Stimulated activated CD8-positive, alpha-beta memory T cell treated with anti-CD3 and anti-CD28 coated beads, Interleukin-12 subunit alpha, Interleukin-12 subunit beta, amount 100 ng/mL, for 24 hours (primary cell): ENCODE data around the gene EMP3.
"Not testable (repeated sequence)": the region's sequence is repeated elsewhere in the genome, so short reads cannot be mapped to it uniquely, and the experiment has no call there.

Source experiments
- DNase-seq: peaks from one replicate; pipeline ENCODE4 v3.0.0-alpha.2; 2020; ENCODE audit errors: extremely low read depth

Gene EMP3

GRCh38 chr19:48325265-48325910, at the start of gene EMP3:
EMP3 (plus strand) TSS chr19:48325552; CDS start chr19:48326845, 1,293 bp downstream.
- DNase-seq = peak; percentile 70

GRCh38 chr19:48279747-48280146, 45.6 kb upstream of the EMP3 start:
- DNase-seq = no peak

DNA sequence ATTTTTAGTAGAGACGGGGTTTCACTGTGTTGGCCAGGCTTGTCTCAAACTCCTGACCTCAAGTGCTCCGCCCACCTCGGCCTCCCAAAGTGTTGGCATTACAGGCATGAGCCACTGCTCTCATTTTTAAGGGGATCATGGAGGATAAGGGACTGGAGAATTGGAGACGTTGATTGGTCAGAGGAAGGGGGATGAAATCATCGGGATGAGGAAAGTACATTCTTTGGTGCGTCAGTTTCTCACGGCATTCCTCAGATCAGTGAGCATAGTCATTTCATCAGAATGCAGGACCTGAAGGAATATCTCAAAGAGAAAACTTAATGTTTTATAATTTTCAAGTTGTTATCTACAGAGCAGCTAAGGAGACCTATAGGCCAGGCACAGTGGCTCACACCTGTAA, 41.4 kb upstream of the EMP3 start:
- DNase-seq = no peak

DNA sequence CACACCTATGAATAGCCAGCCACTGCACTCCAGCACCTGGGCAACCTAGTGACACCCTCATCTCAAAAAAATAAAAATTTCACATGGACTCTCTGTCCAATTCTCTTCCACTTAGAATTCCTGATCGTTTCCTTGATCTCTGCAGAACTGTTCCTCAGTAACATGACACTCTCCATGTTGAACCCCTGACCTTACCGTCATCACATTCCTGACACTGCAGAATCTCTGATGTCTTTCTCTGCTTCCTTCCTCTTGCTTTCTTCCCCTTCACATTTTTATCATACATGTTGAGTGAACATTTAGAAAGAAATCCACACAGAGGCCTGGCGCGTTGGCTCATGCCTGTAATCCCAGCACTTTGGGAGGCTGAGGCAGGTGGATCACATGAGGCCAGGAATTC, 40.5 kb upstream of the EMP3 start:
- no peak for DNase-seq

DNA sequence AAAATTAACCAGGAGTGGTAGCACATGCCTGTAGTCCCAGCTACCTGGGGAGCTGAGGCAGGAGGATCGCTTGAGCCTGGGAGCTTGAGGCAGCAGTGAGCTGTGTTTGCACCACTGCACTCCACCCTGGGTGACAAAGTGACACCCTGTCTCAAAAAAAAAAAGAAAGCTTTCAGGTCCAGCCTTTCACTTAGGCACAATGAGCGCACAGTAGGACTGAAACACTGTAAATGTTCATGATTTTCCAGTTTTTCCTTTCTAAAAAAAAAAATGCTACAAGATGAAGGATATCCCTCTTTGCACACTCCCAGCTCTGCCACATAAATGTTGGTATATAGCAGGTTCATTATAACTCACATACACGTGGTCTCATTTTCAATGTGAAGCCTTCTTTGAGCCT, 37.6 kb upstream of the EMP3 start:
- DNase-seq = no peak

- DNase-seq = no peak
These were observed 35.0 kb upstream of the EMP3 start for GRCh38 chr19:48290401-48290770.

DNA sequence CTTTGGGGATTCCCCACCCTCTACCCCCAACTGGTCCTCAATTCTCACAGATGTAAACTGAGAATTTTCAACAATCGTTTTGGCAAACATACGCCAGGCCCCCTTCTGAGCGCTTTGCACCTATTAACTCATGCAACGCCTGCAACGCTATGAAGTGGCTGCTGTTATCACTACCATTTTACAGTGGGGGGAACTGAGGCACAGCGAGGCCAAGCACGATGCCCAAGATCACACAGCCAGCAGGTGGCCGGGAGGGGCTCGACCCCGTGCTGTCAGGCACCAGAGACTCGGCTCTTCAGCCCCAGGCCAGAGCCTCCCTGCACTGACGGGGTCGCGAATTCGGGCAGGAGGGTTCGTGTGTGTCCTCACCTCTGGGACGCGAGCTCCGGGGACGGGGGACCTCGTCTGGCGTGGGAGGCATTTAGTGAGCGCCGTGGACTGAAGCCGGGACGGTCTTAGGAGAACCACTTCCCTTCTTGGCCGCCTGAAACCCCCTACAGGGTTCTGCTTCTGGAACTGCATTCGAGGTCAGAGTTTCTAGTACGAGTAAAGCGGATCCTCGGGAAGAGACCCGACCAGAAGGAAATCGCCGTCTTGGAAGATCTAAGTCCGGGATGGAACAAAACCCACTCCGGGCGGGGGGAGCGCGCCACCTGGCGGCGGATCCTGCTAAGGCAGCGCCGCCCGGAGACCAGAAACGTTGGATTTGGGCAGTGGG, 34.4 kb upstream of the EMP3 start:
- no peak for DNase-seq

DNA sequence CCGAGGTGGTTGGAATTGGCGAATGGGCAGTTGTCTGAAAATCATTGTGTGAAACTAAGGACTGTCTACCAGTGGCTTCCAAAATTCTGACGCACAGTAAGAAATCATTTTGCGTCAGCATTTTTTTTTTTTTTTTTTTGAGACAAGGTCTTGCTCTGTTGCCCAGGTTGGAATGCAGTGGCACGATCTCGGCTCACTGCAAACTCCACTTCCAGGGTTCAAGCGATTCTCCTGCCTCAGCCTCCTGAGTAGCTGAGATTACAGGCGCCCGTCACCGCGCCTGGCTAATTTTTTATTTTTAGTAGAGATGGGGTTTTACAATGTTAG, 33.9 kb upstream of the EMP3 start:
- DNase-seq = not testable (repeated sequence)

DNA sequence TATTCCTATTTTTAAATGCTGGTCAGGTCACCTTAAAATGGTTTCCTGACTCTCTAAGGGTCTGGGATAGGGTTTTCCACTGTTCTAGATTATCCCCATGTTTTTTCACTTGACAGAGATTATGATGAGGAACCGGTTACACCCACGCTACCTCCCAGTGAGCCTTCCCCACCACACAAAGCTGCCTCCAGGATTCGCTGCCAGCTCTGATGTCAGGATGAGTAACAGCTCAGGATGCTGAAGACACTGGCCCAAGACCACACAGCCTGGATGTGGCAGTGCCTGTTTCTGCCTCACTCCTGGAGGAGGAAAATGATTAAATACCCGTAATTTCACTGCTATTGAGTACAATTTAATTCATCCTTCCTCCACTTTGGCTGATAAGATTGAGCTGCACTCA, 32.6 kb upstream of the EMP3 start:
- DNase-seq = no peak

DNA sequence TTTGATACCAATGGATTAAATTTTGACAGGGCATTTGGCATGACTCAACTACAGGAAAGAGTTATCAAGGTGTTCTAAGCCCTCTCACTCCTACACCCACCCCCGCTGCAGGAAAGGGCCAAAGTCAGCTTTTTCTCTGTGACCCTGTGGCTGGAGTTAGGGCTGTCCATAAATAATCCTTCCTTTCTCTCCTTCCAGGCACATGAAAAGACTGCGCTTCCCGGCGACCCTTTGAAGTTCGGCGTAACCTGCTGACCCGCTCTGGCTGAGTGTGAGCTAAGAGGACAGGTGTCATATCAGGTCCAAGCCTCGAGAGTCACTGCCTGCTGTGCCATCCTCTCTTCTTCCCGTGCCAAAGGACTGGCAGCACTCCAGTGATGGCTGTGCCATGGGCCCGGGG, 29.9 kb upstream of the EMP3 start:
- no peak for DNase-seq

GRCh38 chr19:48296963-48297734, 28.2 kb upstream of the EMP3 start:
- no peak for DNase-seq

DNA sequence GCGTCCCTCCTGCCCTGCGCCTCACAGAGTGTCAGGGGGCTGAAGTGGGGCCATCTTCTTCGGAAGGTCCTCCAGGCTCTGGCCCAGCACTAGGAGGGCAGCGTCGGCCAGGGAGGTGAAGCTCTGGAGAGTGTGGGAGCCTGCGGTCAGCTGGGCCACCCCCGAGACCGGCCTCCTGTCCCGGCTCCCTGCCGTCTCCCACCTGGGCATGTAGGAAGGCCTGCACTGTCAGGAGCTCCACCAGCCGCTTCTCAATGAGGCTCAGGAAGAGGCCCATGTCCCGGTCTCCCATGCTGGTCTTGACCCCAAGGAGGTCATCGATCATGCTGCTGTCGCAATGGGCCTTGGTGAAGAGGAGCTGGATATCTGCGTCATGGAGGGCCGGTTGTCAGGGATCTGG, 27.4 kb upstream of the EMP3 start:
- DNase-seq = no peak

DNA sequence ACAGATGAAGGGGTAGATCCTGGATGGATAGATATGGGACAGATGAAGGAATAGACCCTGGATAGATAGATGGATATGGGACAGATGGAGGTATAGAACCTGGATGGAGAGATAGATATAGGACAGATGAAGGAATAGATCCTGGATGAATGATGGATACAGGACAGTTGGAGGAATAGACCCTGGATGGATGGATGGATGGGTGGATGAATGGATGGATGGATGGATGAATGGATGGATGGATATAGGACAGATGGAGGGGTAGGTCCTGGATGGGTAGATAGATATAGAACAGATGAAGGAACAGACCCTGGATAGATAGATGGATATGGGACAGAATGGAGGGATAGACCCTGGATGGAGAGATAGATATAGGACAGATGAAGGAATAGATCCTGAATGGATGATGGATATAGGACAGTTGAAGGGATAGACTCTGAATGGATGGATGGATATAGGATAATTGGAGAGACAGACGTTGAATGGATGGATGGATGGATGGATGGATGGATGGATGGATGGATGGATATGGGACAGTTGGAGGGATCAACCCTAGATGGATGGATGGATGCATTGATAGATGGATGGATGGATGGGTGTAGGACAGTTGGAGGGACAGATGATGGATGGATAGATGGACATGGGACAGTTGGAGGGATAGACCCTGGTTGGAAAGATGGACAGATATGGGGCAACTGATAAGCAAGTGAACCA, 23.3 kb upstream of the EMP3 start:
- DNase-seq = no peak

GRCh38 chr19:48302600-48302959, 22.8 kb upstream of the EMP3 start:
- DNase-seq = no peak

- no peak for DNase-seq
These were observed 22.0 kb upstream of the EMP3 start for GRCh38 chr19:48303367-48303766.

DNA sequence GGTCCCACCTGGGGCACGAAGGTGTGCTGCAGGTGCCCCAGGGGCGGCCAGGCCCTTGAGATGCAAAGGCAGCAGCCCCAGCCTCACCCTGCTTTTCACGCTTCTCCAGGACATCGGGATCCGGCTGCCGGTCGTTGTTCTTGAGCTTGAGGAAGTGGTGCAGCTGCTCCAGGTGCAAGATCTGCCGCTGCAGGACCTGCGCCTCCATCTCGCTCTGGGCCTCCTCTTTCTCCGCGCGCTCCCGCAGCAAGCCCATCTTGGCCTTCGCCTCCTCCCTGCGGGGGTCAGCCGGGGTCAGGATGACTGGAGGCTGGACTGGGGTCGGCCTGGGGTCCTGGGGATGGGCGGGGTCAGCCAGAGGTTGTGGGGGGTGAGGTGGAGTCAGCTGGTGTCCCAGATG, 21.5 kb upstream of the EMP3 start:
- no peak for DNase-seq

GRCh38 chr19:48308631-48309586, 16.4 kb upstream of the EMP3 start:
- DNase-seq = no peak

- DNase-seq = not testable (repeated sequence)
These were observed 15.6 kb upstream of the EMP3 start for GRCh38 chr19:48309731-48310130.

GRCh38 chr19:48310227-48310626, 15.1 kb upstream of the EMP3 start:
- DNase-seq = no peak

DNA sequence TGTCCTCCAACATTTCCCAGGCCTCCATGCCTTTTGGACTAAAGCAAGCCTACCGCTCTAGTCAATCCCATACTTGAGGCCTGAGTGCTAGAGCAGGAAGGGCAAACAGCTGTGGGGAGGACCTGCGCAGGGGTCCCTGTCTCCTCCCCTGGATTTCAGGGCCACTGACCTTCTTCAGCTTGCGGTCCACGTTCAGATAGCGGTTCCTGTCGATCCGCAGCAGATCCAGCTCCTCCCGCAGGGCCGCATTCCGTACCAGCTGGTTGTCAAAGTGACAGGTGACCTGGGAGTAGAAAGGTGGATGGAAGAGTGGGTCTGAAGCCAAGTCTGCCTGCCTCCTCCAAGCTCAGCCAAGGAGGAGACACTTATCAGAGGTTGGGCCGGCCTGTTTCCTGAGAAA, 14.0 kb upstream of the EMP3 start:
- DNase-seq = no peak

DNA sequence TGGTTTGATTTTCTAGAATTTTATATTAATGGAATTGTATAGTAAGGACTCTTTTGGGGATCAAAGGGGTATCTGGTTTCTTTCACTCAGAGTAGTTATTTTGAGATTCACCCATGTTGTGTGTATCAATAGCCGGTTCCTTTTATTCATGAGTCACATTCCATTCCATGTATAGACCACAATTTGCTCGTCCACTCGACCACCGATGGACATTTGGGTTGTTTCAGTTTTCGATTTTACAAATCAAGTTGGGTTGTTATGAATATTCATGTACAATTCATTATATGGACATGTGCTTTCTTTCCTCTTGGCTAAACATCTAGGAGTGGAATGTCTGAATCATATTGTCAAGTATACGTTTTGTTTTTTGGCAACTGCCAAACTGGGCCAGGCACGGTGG, 9.6 kb upstream of the EMP3 start:
- no peak for DNase-seq

GRCh38 chr19:48317708-48317960, 7.7 kb upstream of the EMP3 start:
- DNase-seq = not testable (repeated sequence)
